Fibroblast of mammary gland (primary cell): Measurements from ENCODE around the gene IGSF21.

ENCODE experiments used
- DNase-seq: peaks from one replicate; pipeline ENCODE4 v3.0.0-alpha.2; 2010; ENCODE audit warnings: low read depth
- H3K4me3 ChIP-seq: 2 replicates; pipeline ENCODE4 v1.5.1; 2011; ENCODE audit warnings: low read depth, mild to moderate bottlenecking, low read length, moderate library complexity; ENCODE audit not compliant: control insufficient read depth
- CTCF ChIP-seq: conservative IDR thresholded peaks from 2 replicates; pipeline ENCODE4 v1.5.1; 2011; ENCODE audit warnings: low read depth, low read length, inconsistent platforms; ENCODE audit not compliant: control insufficient read depth, insufficient read depth

IGSF21 gene

DNA sequence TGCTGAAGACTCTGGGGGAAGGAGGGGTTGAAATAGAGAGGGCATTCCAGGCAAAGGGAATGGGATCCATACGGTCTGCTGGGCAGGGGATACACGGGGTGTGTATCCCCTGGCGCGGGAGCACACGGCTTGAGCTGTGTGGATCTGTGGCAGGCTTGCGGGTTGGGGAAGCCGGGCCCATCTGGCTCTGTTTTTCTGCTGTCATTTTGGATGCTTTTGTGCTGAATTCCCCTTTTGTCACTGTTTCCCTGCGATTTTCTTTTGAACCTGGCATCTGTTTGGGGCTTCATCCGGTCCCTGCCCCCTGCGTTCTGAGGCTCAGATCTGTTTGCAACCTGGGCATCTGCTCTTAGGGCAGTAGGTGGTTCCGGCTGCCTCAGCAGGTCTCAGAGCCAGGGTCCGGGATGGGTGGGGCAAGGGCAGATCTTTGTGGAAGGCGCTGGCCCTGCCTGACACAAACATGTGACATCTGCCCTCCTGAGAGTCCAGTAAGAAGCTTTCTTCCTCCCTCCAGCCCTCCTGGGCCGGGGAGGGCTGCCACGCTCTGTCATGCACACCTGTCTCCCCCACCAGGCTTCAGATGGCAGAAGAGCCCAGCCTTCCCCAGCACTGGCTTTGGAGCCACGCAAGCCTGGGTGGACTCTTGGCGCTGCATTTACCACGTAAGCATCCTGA, 84.0 kb downstream of the IGSF21 start:
- no peak for TF ChIP-seq CTCF
- no peak for DNase-seq
- no peak overlapping the region for H3K4me3 ChIP-seq

GRCh38 chr1:18192182-18192581, 84.6 kb downstream of the IGSF21 start:
- no peak overlapping the region for H3K4me3 ChIP-seq
- DNase-seq: no peak
- TF ChIP-seq CTCF: no peak

DNA sequence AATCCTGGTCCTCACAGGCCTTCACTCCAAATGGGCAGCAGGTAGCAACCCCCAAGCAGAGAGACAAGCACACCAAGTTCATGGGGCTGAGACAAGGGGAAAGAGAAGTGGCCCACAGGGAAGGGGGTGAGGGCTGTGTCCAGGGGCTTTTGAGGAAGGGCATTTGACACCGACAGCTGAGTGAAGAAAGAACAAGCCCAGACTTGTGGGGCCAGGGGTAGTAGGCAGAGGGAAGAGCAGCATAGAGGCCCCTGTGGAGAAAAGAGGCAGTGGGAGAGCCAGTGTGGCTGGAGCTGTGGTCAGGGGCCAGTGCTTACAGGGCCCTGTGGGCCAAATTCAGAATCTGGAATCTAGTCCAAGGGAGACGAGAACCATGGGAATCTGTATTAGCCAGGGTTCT, 85.4 kb downstream of the IGSF21 start:
- no peak overlapping the region for H3K4me3 ChIP-seq
- TF ChIP-seq CTCF: no peak
- DNase-seq: no peak

GRCh38 chr1:18197299-18197698, 89.7 kb downstream of the IGSF21 start:
- no peak for DNase-seq
- no peak for TF ChIP-seq CTCF
- no peak overlapping the region for H3K4me3 ChIP-seq

- DNase-seq: no peak
- no peak overlapping the region for H3K4me3 ChIP-seq
- TF ChIP-seq CTCF: no peak
Observed at GRCh38 chr1:18198260-18198659, 90.7 kb downstream of the IGSF21 start.

DNA sequence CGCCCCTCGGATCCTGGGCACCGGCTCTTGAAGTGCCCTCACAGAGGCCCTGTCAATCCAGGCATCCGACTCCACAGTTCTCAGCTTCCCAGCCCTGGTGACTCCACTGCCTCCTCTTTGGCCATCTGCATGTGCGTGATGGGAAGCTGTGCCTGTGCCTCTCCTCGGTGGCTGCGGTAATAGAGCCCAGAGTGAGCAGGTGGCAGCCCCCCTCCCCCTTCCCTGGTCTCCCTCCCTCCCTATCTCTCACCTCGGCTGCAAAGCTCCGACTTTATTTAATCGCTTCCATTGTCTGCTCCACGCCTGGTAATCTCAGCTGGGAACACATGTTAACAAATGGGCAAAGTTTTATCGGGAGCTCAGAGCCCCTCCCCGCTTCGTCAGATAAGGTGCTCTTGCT, 91.9 kb downstream of the IGSF21 start:
- H3K4me3 ChIP-seq: no peak overlapping the region
- DNase-seq: no peak
- TF ChIP-seq CTCF: no peak
